ENCODE data around the gene PDE1A. TPM values are rescaled to one million over a fixed set of nuclear protein-coding genes. Genes with fewer than 3 reads are reported as not detected.

PDE1A gene
- total RNA-seq, 4 donors from 2014 or later: 0.75 to 8.1 (median 3.8) TPM

DNA sequence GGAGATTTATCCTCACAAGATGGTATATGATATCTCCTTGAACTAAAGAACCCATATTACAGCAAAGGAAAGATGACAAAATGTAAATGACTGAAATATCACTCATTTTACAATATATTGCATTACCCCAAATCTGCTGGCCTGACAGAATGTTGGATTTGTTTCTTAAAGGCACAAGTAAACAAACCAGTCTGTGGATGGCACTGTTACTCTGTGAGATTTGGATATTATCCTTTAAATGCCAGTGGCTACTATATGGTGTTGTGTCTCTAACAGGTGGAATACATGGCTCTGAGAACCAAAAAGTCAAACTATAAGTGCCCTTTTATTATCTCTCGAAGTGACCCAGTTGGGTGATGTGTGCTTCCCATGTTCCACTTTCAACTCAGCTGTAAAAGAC is 125.7 kb downstream of the PDE1A start:
- Histone ChIP-seq H3K27me3 (no peaks in the 10 kb centered on the region), H3K4me3 (no peak overlapping the region), H3K9me3 (no peaks in the 10 kb centered on the region), H3K36me3 (no peaks in the 10 kb centered on the region), H3K27ac (no peak overlapping the region), H3K4me1 (no peaks in the 10 kb centered on the region)
- TF ChIP-seq POLR2A (IDR thresholded peaks at IDR 0.05) (no peak), EP300 (IDR thresholded peaks at IDR 0.05; ENCODE audit: low read depth) (no peak), POLR2AphosphoS5 (IDR thresholded peaks at IDR 0.05) (no peak)
- TF ChIP-seq, protein P1, sequence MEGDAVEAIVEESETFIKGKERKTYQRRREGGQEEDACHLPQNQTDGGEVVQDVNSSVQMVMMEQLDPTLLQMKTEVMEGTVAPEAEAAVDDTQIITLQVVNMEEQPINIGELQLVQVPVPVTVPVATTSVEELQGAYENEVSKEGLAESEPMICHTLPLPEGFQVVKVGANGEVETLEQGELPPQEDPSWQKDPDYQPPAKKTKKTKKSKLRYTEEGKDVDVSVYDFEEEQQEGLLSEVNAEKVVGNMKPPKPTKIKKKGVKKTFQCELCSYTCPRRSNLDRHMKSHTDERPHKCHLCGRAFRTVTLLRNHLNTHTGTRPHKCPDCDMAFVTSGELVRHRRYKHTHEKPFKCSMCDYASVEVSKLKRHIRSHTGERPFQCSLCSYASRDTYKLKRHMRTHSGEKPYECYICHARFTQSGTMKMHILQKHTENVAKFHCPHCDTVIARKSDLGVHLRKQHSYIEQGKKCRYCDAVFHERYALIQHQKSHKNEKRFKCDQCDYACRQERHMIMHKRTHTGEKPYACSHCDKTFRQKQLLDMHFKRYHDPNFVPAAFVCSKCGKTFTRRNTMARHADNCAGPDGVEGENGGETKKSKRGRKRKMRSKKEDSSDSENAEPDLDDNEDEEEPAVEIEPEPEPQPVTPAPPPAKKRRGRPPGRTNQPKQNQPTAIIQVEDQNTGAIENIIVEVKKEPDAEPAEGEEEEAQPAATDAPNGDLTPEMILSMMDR (IDR thresholded peaks at IDR 0.05): no peak
- intact Hi-C loops (cut with DNase I; ENCODE audit: low total_unique reads) (no loop called here), in situ Hi-C loops (cut with MboI; ENCODE audit: low pct_ligation_motif_present in 1 of 4, low pct_unique_long_range_greater_than_20kb in 1 of 4, low sequenced_read_pairs in 3 of 4) (no loop called here)
- WGBS, 2 donors (ENCODE audit: low coverage in 1 of 2): 76% methylated on average over 1 of the region's 1 CpG; no CpG with 5 or more reads in 1 of the 2 donors
- no peak for DNase-seq

DNA sequence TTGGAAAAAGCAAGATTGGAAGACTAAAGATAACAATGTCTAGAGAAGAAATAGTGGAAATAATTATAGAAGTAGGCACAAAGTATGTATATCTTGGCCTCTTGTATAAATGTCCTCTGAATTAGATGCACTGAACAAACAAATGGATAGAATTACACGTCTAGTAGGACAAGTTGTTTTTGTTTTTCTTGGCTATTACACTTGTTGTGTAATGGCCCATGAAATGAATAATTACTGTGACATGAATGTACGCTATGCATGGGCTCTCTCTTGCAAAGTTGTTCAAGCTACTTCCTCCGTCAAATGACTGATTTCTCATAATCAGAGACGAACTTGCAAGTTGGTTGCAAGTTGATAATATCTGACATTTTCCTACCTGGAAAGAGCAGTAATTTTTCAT is 126.2 kb downstream of the PDE1A start:
- Histone ChIP-seq H3K27ac (no peak overlapping the region), H3K4me3 (no peak overlapping the region), H3K4me1 (no peaks in the 10 kb centered on the region), H3K9me3 (no peaks in the 10 kb centered on the region), H3K27me3 (no peaks in the 10 kb centered on the region), H3K36me3 (no peaks in the 10 kb centered on the region)
- in situ Hi-C loops (cut with MboI; ENCODE audit: low pct_ligation_motif_present in 1 of 4, low pct_unique_long_range_greater_than_20kb in 1 of 4, low sequenced_read_pairs in 3 of 4) (no loop called here), intact Hi-C loops (cut with DNase I; ENCODE audit: low total_unique reads) (no loop called here)
- TF ChIP-seq POLR2A (IDR thresholded peaks at IDR 0.05) (no peak), EP300 (IDR thresholded peaks at IDR 0.05; ENCODE audit: low read depth) (no peak), POLR2AphosphoS5 (IDR thresholded peaks at IDR 0.05) (no peak)
- TF ChIP-seq, protein P1 (IDR thresholded peaks at IDR 0.05): no peak
- WGBS, 2 donors (ENCODE audit: low coverage in 1 of 2): 72 to 78% methylated on average over 4 of the region's 4 CpGs
- DNase-seq: no peak

DNA sequence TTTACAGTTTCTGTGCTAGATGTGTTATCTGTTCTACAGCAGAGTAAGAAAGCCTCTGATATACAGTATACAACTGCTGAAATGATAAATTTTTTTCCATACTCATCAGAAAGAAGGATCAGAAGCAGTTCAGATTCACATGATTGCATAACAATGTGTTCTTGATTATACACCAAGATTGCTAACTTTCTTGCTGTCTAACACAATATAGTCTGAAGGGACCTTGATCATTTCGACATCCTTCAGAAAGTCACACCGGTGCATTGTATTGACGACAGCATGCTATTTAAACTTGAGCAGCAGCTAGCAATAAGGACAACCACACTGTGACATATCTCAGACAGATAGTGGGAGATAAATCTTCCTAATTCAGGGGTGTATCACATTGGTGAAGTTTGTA is 127.2 kb downstream of the PDE1A start:
- Histone ChIP-seq H3K27ac (no peak overlapping the region), H3K9me3 (no peaks in the 10 kb centered on the region), H3K36me3 (no peaks in the 10 kb centered on the region), H3K4me1 (no peaks in the 10 kb centered on the region), H3K4me3 (no peak overlapping the region), H3K27me3 (no peaks in the 10 kb centered on the region)
- TF ChIP-seq EP300 (IDR thresholded peaks at IDR 0.05; ENCODE audit: low read depth) (no peak), POLR2AphosphoS5 (IDR thresholded peaks at IDR 0.05) (no peak), POLR2A (IDR thresholded peaks at IDR 0.05) (no peak)
- TF ChIP-seq, protein P1 (IDR thresholded peaks at IDR 0.05): no peak
- DNase-seq: no peak
- intact Hi-C loops (cut with DNase I; ENCODE audit: low total_unique reads) (no loop called here), in situ Hi-C loops (cut with MboI; ENCODE audit: low pct_ligation_motif_present in 1 of 4, low pct_unique_long_range_greater_than_20kb in 1 of 4, low sequenced_read_pairs in 3 of 4) (no loop called here)
- WGBS, 2 donors (ENCODE audit: low coverage in 1 of 2): 97% methylated on average over 3 of the region's 3 CpGs; no CpG with 5 or more reads in 1 of the 2 donors

DNA sequence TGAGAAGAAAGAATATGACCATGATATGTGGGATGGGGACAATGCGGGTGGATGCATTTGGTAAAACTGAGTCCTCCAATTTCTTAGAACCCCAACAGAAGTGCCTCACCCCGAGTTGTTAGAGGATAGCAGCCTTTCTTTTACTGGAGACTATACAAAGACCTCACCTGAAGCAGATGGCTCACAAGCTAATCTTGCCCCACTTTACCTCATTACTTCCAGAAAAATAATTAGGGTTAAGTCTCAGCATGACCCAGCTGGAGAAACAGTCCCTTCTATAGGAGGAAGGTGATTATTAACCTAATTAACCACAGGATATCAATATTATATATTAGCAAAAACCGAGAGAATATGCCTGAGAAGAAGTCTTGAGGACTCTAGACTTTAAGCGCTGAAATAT is 128.4 kb downstream of the PDE1A start:
- in situ Hi-C loops (cut with MboI; ENCODE audit: low pct_ligation_motif_present in 1 of 4, low pct_unique_long_range_greater_than_20kb in 1 of 4, low sequenced_read_pairs in 3 of 4) (no loop called here), intact Hi-C loops (cut with DNase I; ENCODE audit: low total_unique reads) (no loop called here)
- TF ChIP-seq POLR2A (IDR thresholded peaks at IDR 0.05) (no peak), POLR2AphosphoS5 (IDR thresholded peaks at IDR 0.05) (no peak), EP300 (IDR thresholded peaks at IDR 0.05; ENCODE audit: low read depth) (no peak)
- TF ChIP-seq, protein P1 (IDR thresholded peaks at IDR 0.05): no peak
- no peak overlapping the region for H3K27ac ChIP-seq
- no peaks in the 10 kb centered on the region for H3K27me3 ChIP-seq
- H3K4me1 ChIP-seq: no peaks in the 10 kb centered on the region
- no peak for DNase-seq
- WGBS, 2 donors (ENCODE audit: low coverage in 1 of 2): 81 to 88% methylated on average over 4 of the region's 4 CpGs
- no peaks in the 10 kb centered on the region for H3K9me3 ChIP-seq
- H3K4me3 ChIP-seq: no peak overlapping the region
- no peaks in the 10 kb centered on the region for H3K36me3 ChIP-seq
